ENCODE data around the gene DHX30. TPM values are rescaled to one million over a fixed set of nuclear protein-coding genes. Genes with fewer than 3 reads are reported as not detected.
A peak's percentile ranks its signal among the peaks of the same experiment; 100 is the strongest.
"Not testable (repeated sequence)": the region's sequence is repeated elsewhere in the genome, so short reads cannot be mapped to it uniquely, and the experiment has no call there.

The DHX30 gene
- polyA plus RNA-seq (2013), result 30.1 TPM

- Histone ChIP-seq H3K4me1 (ENCODE audit: control extremely low read depth in 1 of 4, control insufficient read depth in 4 of 4, insufficient read depth in 4 of 4, low read length in 3 of 4) (peaks cover 4 to 22% (median 15%) of the 10 kb centered on the region in 4 experiments), H3K4me3 (ENCODE audit: control insufficient read depth in 1 of 7, extremely low read depth in 1 of 7, insufficient read depth in 4 of 7, low read depth in 2 of 7, low read length in 6 of 7) (peak within 1 kb of the TSS; percentile 82 to 96 (median 92)), H3K27me3 (replicated peaks in 2 of 5; ENCODE audit: control insufficient read depth in 4 of 5, insufficient read depth in 5 of 5, low read length in 4 of 5) (no peaks in the 10 kb centered on the region), H3K27ac (ENCODE audit: insufficient read depth in 1 of 2, low read depth in 1 of 2, low read length in 2 of 2, poor library complexity in 1 of 2, severe bottlenecking in 2 of 2) (peak within 1 kb of the TSS; percentile 79 to 90), H3K9me3 (ENCODE audit: control extremely low read depth in 1 of 5, control insufficient read depth in 4 of 5, insufficient read depth in 2 of 5, low read depth in 1 of 5, low read length in 4 of 5) (no peaks in the 10 kb centered on the region), H3K36me3 (ENCODE audit: control insufficient read depth in 4 of 4, insufficient read depth in 4 of 4, low read length in 3 of 4) (peaks cover 2 to 4% (median 2%) of the 10 kb centered on the region in 4 experiments)
- POLR2A ChIA-PET, result no interaction called here
- WGBS (ENCODE audit: insufficient coverage), result 0% methylated on average over 85 of the region's 90 CpGs
- CTCF ChIA-PET, result interaction anchor here (0.7 to 1.0 kb wide), 3 partner anchors 24 to 381 kb away, joined by 3 read pairs; no protein-coding TSS in a partner anchor
- DNase-seq, result peak; percentile 82 to 94 (median 88)
Measured at GRCh38 chr3:47802734-47803479, at the start of gene DHX30. TSS of gene DHX30 (plus strand) at chr3:47803138. CDS start at chr3:47810684, 7,546 bp downstream.

GRCh38 chr3:47758261-47759025 lies 44.5 kb upstream of the DHX30 start:
- Histone ChIP-seq H3K9me3 (ENCODE audit: control extremely low read depth in 1 of 5, control insufficient read depth in 4 of 5, insufficient read depth in 2 of 5, low read depth in 1 of 5, low read length in 4 of 5) (no peaks in the 10 kb centered on the region), H3K36me3 (ENCODE audit: control insufficient read depth in 4 of 4, insufficient read depth in 4 of 4, low read length in 3 of 4) (peaks cover 5 to 44% (median 28%) of the 10 kb centered on the region in 4 experiments), H3K4me3 (ENCODE audit: control insufficient read depth in 1 of 7, extremely low read depth in 1 of 7, insufficient read depth in 4 of 7, low read depth in 2 of 7, low read length in 6 of 7) (no peak overlapping the region), H3K4me1 (ENCODE audit: control extremely low read depth in 1 of 4, control insufficient read depth in 4 of 4, insufficient read depth in 4 of 4, low read length in 3 of 4) (no peaks in the 10 kb centered on the region), H3K27ac (ENCODE audit: insufficient read depth in 1 of 2, low read depth in 1 of 2, low read length in 2 of 2, poor library complexity in 1 of 2, severe bottlenecking in 2 of 2) (no peak overlapping the region), H3K27me3 (replicated peaks in 2 of 5; ENCODE audit: control insufficient read depth in 4 of 5, insufficient read depth in 5 of 5, low read length in 4 of 5) (no peaks in the 10 kb centered on the region)
- ChIA-PET CTCF (interaction anchor here (0.7 kb wide), 1 partner anchor 17 kb away, joined by 3 read pairs; no protein-coding TSS in a partner anchor), POLR2A (interaction anchor here (0.6 to 0.7 kb wide), 2 partner anchors 304 to 958 kb away, joined by 3 read pairs; no protein-coding TSS in a partner anchor)
- DNase-seq, result no peak
- WGBS (ENCODE audit: insufficient coverage), result 97% methylated on average over 6 of the region's 14 CpGs

GRCh38 chr3:47760207-47760606 lies 42.7 kb upstream of the DHX30 start:
- H3K4me3 ChIP-seq (ENCODE audit: control insufficient read depth in 1 of 7, extremely low read depth in 1 of 7, insufficient read depth in 4 of 7, low read depth in 2 of 7, low read length in 6 of 7); H3K9me3 ChIP-seq (ENCODE audit: control extremely low read depth in 1 of 5, control insufficient read depth in 4 of 5, insufficient read depth in 2 of 5, low read depth in 1 of 5, low read length in 4 of 5); DNase-seq; POLR2A ChIA-PET; H3K4me1 ChIP-seq (ENCODE audit: control extremely low read depth in 1 of 4, control insufficient read depth in 4 of 4, insufficient read depth in 4 of 4, low read length in 3 of 4); H3K27me3 ChIP-seq (replicated peaks in 2 of 5; ENCODE audit: control insufficient read depth in 4 of 5, insufficient read depth in 5 of 5, low read length in 4 of 5): not testable (repeated sequence)
- Histone ChIP-seq H3K27ac (ENCODE audit: insufficient read depth in 1 of 2, low read depth in 1 of 2, low read length in 2 of 2, poor library complexity in 1 of 2, severe bottlenecking in 2 of 2) (peak overlapping the region in 1 of 2 experiments; percentile 15), H3K36me3 (ENCODE audit: control insufficient read depth in 4 of 4, insufficient read depth in 4 of 4, low read length in 3 of 4) (peaks cover 17 to 49% (median 39%) of the 10 kb centered on the region in 4 experiments)
- CTCF ChIA-PET, result interaction anchor here (0.6 to 1.0 kb wide), 2 partner anchors 10 to 53 kb away, joined by 3 to 4 read pairs; no protein-coding TSS in a partner anchor
- 94% methylated on average over 2 of the region's 4 CpGs for WGBS (ENCODE audit: insufficient coverage)

- no peak for DNase-seq
- H3K27ac ChIP-seq (ENCODE audit: insufficient read depth in 1 of 2, low read depth in 1 of 2, low read length in 2 of 2, poor library complexity in 1 of 2, severe bottlenecking in 2 of 2), result no peak overlapping the region
- CTCF ChIA-PET, result interaction anchor here (1.0 kb wide), 1 partner anchor 13 kb away, joined by 3 read pairs; no protein-coding TSS in a partner anchor
- peaks cover 17 to 51% (median 40%) of the 10 kb centered on the region in 4 experiments for H3K36me3 ChIP-seq (ENCODE audit: control insufficient read depth in 4 of 4, insufficient read depth in 4 of 4, low read length in 3 of 4)
- 96% methylated on average over 4 of the region's 4 CpGs for WGBS (ENCODE audit: insufficient coverage)
- H3K4me3 ChIP-seq (ENCODE audit: control insufficient read depth in 1 of 7, extremely low read depth in 1 of 7, insufficient read depth in 4 of 7, low read depth in 2 of 7, low read length in 6 of 7), result no peak overlapping the region
- no peaks in the 10 kb centered on the region for H3K27me3 ChIP-seq (replicated peaks in 2 of 5; ENCODE audit: control insufficient read depth in 4 of 5, insufficient read depth in 5 of 5, low read length in 4 of 5)
- H3K4me1 ChIP-seq (ENCODE audit: control extremely low read depth in 1 of 4, control insufficient read depth in 4 of 4, insufficient read depth in 4 of 4, low read length in 3 of 4), result no peaks in the 10 kb centered on the region
- no peaks in the 10 kb centered on the region for H3K9me3 ChIP-seq (ENCODE audit: control extremely low read depth in 1 of 5, control insufficient read depth in 4 of 5, insufficient read depth in 2 of 5, low read depth in 1 of 5, low read length in 4 of 5)
- POLR2A ChIA-PET, result no interaction called here
Measured at GRCh38 chr3:47761046-47761445, 41.9 kb upstream of the DHX30 start.

GRCh38 chr3:47762233-47762632 lies 40.7 kb upstream of the DHX30 start:
- peaks cover 14 to 48% (median 37%) of the 10 kb centered on the region in 4 experiments for H3K36me3 ChIP-seq (ENCODE audit: control insufficient read depth in 4 of 4, insufficient read depth in 4 of 4, low read length in 3 of 4)
- no peaks in the 10 kb centered on the region for H3K27me3 ChIP-seq (replicated peaks in 2 of 5; ENCODE audit: control insufficient read depth in 4 of 5, insufficient read depth in 5 of 5, low read length in 4 of 5)
- H3K9me3 ChIP-seq (ENCODE audit: control extremely low read depth in 1 of 5, control insufficient read depth in 4 of 5, insufficient read depth in 2 of 5, low read depth in 1 of 5, low read length in 4 of 5), result no peaks in the 10 kb centered on the region
- CTCF ChIA-PET, result no interaction called here
- POLR2A ChIA-PET, result no interaction called here
- no peak overlapping the region for H3K4me3 ChIP-seq (ENCODE audit: control insufficient read depth in 1 of 7, extremely low read depth in 1 of 7, insufficient read depth in 4 of 7, low read depth in 2 of 7, low read length in 6 of 7)
- WGBS (ENCODE audit: insufficient coverage), result 66% methylated on average over 4 of the region's 4 CpGs
- no peaks in the 10 kb centered on the region for H3K4me1 ChIP-seq (ENCODE audit: control extremely low read depth in 1 of 4, control insufficient read depth in 4 of 4, insufficient read depth in 4 of 4, low read length in 3 of 4)
- DNase-seq, result no peak
- H3K27ac ChIP-seq (ENCODE audit: insufficient read depth in 1 of 2, low read depth in 1 of 2, low read length in 2 of 2, poor library complexity in 1 of 2, severe bottlenecking in 2 of 2), result peak overlapping the region in 1 of 2 experiments; percentile 36

GRCh38 chr3:47766186-47766585 lies 36.8 kb upstream of the DHX30 start:
- ChIA-PET CTCF (no interaction called here), POLR2A (no interaction called here)
- Histone ChIP-seq H3K4me3 (ENCODE audit: control insufficient read depth in 1 of 7, extremely low read depth in 1 of 7, insufficient read depth in 4 of 7, low read depth in 2 of 7, low read length in 6 of 7) (no peak overlapping the region), H3K27ac (ENCODE audit: insufficient read depth in 1 of 2, low read depth in 1 of 2, low read length in 2 of 2, poor library complexity in 1 of 2, severe bottlenecking in 2 of 2) (no peak overlapping the region), H3K4me1 (ENCODE audit: control extremely low read depth in 1 of 4, control insufficient read depth in 4 of 4, insufficient read depth in 4 of 4, low read length in 3 of 4) (no peaks in the 10 kb centered on the region), H3K9me3 (ENCODE audit: control extremely low read depth in 1 of 5, control insufficient read depth in 4 of 5, insufficient read depth in 2 of 5, low read depth in 1 of 5, low read length in 4 of 5) (no peaks in the 10 kb centered on the region), H3K36me3 (ENCODE audit: control insufficient read depth in 4 of 4, insufficient read depth in 4 of 4, low read length in 3 of 4) (peaks cover 14 to 42% (median 31%) of the 10 kb centered on the region in 4 experiments), H3K27me3 (replicated peaks in 2 of 5; ENCODE audit: control insufficient read depth in 4 of 5, insufficient read depth in 5 of 5, low read length in 4 of 5) (no peaks in the 10 kb centered on the region)
- DNase-seq, result no peak
- 100% methylated on average over 4 of the region's 4 CpGs for WGBS (ENCODE audit: insufficient coverage)

Measured in common myeloid progenitor, CD34-positive (primary cell).